IMR-90 (cell line): ENCODE results near the gene LRCOL1. TPM values are rescaled to one million over a fixed set of nuclear protein-coding genes. Genes with fewer than 3 reads are reported as not detected.

Experiments
- ATAC-seq: fragments of 200-7000 bp; cut with Tn5 transposase; 2 replicates; pipeline ENCODE4 v1.9.1; 2020; ENCODE audit warnings: low read depth, mild to moderate bottlenecking, moderate library complexity
- BruUV-seq: library from RNA; stranded (reverse); fragments of 400-500 nt; replicated peaks from 2 replicates; lab custom pipeline; 2021; lab: Mats Ljungman, UMichigan
- CTCF ChIA-PET: fragments of 300-600 bp; formaldehyde crosslinking; extraction: SDS; loops from one replicate; lab custom pipeline; 2021; ENCODE audit warnings: antibody characterized with exemption; lab: Yijun Ruan, JAX
- POLR2A ChIA-PET: fragments of 300-600 bp; sonication (Branson Sonifier 250); formaldehyde crosslinking; loops from one replicate; lab custom pipeline; 2022; ENCODE audit warnings: antibody characterized with exemption; ENCODE audit not compliant: unreplicated experiment; lab: Charles Lee
- DNase-seq: peaks from one replicate; pipeline ENCODE4 v3.0.0; 2013
- H2AFZ ChIP-seq: replicated peaks from 2 replicates; pipeline ENCODE3; 2013; ENCODE audit warnings: low read length, mild to moderate bottlenecking; ENCODE audit not compliant: poor library complexity
- H2AK5ac ChIP-seq: 2 replicates; pipeline ENCODE4 v1.6.1; 2013; ENCODE audit warnings: low read depth, low read length, inconsistent platforms
- H2AK9ac ChIP-seq: replicated peaks from 2 replicates; pipeline ENCODE3; 2013; ENCODE audit warnings: mild to moderate bottlenecking, low read depth, low read length, moderate library complexity; ENCODE audit not compliant: poor library complexity
- H2BK120ac ChIP-seq: 2 replicates; pipeline ENCODE4 v1.6.1; 2013; ENCODE audit warnings: low read depth, low read length, inconsistent platforms
- H2BK15ac ChIP-seq: 3 replicates; pipeline ENCODE4 v1.6.1; 2013; ENCODE audit warnings: low read depth, low read length, inconsistent platforms
- H2BK20ac ChIP-seq: 2 replicates; pipeline ENCODE4 v1.6.1; 2013; ENCODE audit warnings: low read depth, mild to moderate bottlenecking, inconsistent platforms, low read length, moderate library complexity
- H2BK5ac ChIP-seq: 2 replicates; pipeline ENCODE4 v1.6.1; 2013; ENCODE audit warnings: mild to moderate bottlenecking, low read depth, low read length, inconsistent platforms; ENCODE audit not compliant: poor library complexity, severe bottlenecking
- H3K14ac ChIP-seq: replicated peaks from 2 replicates; pipeline ENCODE4 v1.6.1; 2013; ENCODE audit warnings: low read depth, low read length, inconsistent platforms
- H3K18ac ChIP-seq: 2 replicates; pipeline ENCODE4 v1.6.1; 2013; ENCODE audit warnings: low read depth, low read length, control low read depth
- H3K23ac ChIP-seq: 2 replicates; pipeline ENCODE4 v1.6.1; 2013; ENCODE audit warnings: low read depth, low read length, inconsistent platforms
- H3K27ac ChIP-seq: 2 replicates; pipeline ENCODE4 v1.5.1; 2013; ENCODE audit warnings: mild to moderate bottlenecking, control low read depth, low read length; ENCODE audit not compliant: insufficient read depth
- H3K27me3 ChIP-seq: 2 replicates; pipeline ENCODE4 v1.6.1; 2013; ENCODE audit warnings: low read length; ENCODE audit not compliant: control insufficient read depth, insufficient read depth
- H3K36me3 ChIP-seq: 2 replicates; pipeline ENCODE4 v1.6.1; 2013; ENCODE audit warnings: low read length, mixed read lengths; ENCODE audit not compliant: control insufficient read depth, insufficient read depth
- H3K4ac ChIP-seq: 2 replicates; pipeline ENCODE4 v1.6.1; 2013; ENCODE audit warnings: low read depth, low read length, inconsistent platforms
- H3K4me1 ChIP-seq: 2 replicates; pipeline ENCODE4 v1.6.1; 2013; ENCODE audit warnings: low read length, mixed read lengths; ENCODE audit not compliant: control insufficient read depth, insufficient read depth
- H3K4me2 ChIP-seq: 2 replicates; pipeline ENCODE4 v1.6.1; 2013; ENCODE audit warnings: low read depth, mild to moderate bottlenecking, control low read depth, low read length, moderate library complexity
- H3K4me3 ChIP-seq: 2 replicates; pipeline ENCODE4 v1.5.1; 2013; ENCODE audit warnings: low read depth, mild to moderate bottlenecking, control low read depth, low read length, moderate library complexity; ENCODE audit not compliant: insufficient read depth
- H3K56ac ChIP-seq: 2 replicates; pipeline ENCODE4 v1.6.1; 2013; ENCODE audit warnings: low read length, inconsistent platforms; ENCODE audit not compliant: insufficient read depth; ENCODE audit errors: extremely low read depth
- H3K79me1 ChIP-seq, 2 experiments: 2 replicates each; pipeline ENCODE4 v1.6.1; 2013; ENCODE audit warnings: low read length in 2 of 2, inconsistent platforms in 1 of 2, low read depth in 1 of 2
- H3K9ac ChIP-seq: 2 replicates; pipeline ENCODE4 v1.6.1; 2013; ENCODE audit warnings: low read depth, low read length, control low read depth
- H3K9me1 ChIP-seq: 2 replicates; pipeline ENCODE4 v1.6.1; 2013; ENCODE audit warnings: low read length, inconsistent platforms; ENCODE audit not compliant: insufficient read depth
- H3K9me3 ChIP-seq: 2 replicates; pipeline ENCODE4 v1.6.1; 2013; ENCODE audit warnings: low read length; ENCODE audit not compliant: control insufficient read depth, insufficient read depth
- H4K20me1 ChIP-seq: 2 replicates; pipeline ENCODE4 v1.6.1; 2013; ENCODE audit warnings: low read length, inconsistent platforms; ENCODE audit not compliant: insufficient read depth
- H4K5ac ChIP-seq: 2 replicates; pipeline ENCODE4 v1.6.1; 2013; ENCODE audit warnings: mild to moderate bottlenecking, low read depth, low read length, control low read depth
- H4K8ac ChIP-seq, 2 experiments: 2 replicates each; pipeline ENCODE4 v1.6.1; 2013; ENCODE audit warnings: low read depth in 2 of 2, low read length in 2 of 2, control low read depth in 1 of 2, inconsistent platforms in 1 of 2
- H4K91ac ChIP-seq: 2 replicates; pipeline ENCODE4 v1.6.1; 2013; ENCODE audit warnings: low read depth, low read length, inconsistent platforms; ENCODE audit not compliant: insufficient read depth
- FOS ChIP-seq: fragments of 150-350 bp; IDR thresholded peaks from 2 replicates; pipeline ENCODE4 v1.6.1; 2016; ENCODE audit warnings: low read depth, low read length
- MAFK ChIP-seq: IDR thresholded peaks from 2 replicates; pipeline ENCODE4 v1.6.1; 2012; ENCODE audit warnings: low read depth, low read length, improper control_type of control experiment
- MAZ ChIP-seq: IDR thresholded peaks from 2 replicates; pipeline ENCODE4 v1.6.1; 2012; ENCODE audit warnings: low read depth, mild to moderate bottlenecking, low read length, improper control_type of control experiment, moderate library complexity, borderline replicate concordance
- NFE2L2 ChIP-seq: fragments of 150-350 bp; IDR thresholded peaks from 2 replicates; pipeline ENCODE4 v1.6.1; 2016; ENCODE audit warnings: low read depth, mild to moderate bottlenecking, low read length
- POLR2A ChIP-seq: IDR thresholded peaks from 2 replicates; pipeline ENCODE4 v1.6.1; 2012; ENCODE audit warnings: mild to moderate bottlenecking, low read depth, low read length
- RAD21 ChIP-seq: IDR thresholded peaks from 2 replicates; pipeline ENCODE4 v1.6.1; 2012; ENCODE audit warnings: low read length, improper control_type of control experiment
- SMC3 ChIP-seq: fragments of 150-350 bp; IDR thresholded peaks from 2 replicates; pipeline ENCODE4 v1.6.1; 2016; ENCODE audit warnings: low read depth, mild to moderate bottlenecking, antibody characterized with exemption, low read length, moderate library complexity
- WGBS, 2 experiments: methylation state at CpG; one replicate each; pipeline versions ENCODE4 v1.1.5 to v1.1.7; 2013; ENCODE audit warnings: missing lambda C conversion rate in 2 of 2; ENCODE audit not compliant: insufficient read length in 1 of 2; ENCODE audit errors: extremely low coverage in 2 of 2; 5-methylcytosine and 5-hydroxymethylcytosine counted together
- dilution Hi-C: fragments of 300-500 bp; cut with HindIII; formaldehyde crosslinking; loops from one replicate; pipeline ENCODE4 v1.14.3; 2018; ENCODE audit warnings: low sequenced_read_pairs; ENCODE audit not compliant: unreplicated experiment
- in situ Hi-C: fragments of 300-500 bp; cut with MboI; formaldehyde crosslinking; loops from 3 replicates; pipeline ENCODE4 v1.14.3; 2019; ENCODE audit warnings: low sequenced_read_pairs, inconsistent platforms, mixed read lengths
- intact Hi-C: fragments of 100-400 bp; cut with micrococcal nuclease; formaldehyde crosslinking; loops from 2 replicates; pipeline ENCODE4 v1.10.0; 2022
- polyA plus RNA-seq, 3 experiments: library from polyadenylated mRNA; depleted of rRNA; stranded (reverse); fragments of >200 nt; gene quantifications; 2 replicates each; pipeline ENCODE4 v1.2.3, GENCODE V29; 2012; ENCODE audit warnings: low replicate concordance in 1 of 3
- total RNA-seq: library from RNA; depleted of rRNA; stranded (reverse); fragments of >200 nt; gene quantifications from 2 replicates; pipeline ENCODE4 v1.2.3, GENCODE V29; 2012
- TF ChIP-seq, protein P1 (sequence below): fragments of 150-350 bp; IDR thresholded peaks from 2 replicates; pipeline ENCODE4 v1.6.1; 2016; ENCODE audit warnings: low read depth, mild to moderate bottlenecking, low read length, moderate library complexity, borderline replicate concordance
- TF ChIP-seq, protein P2 (sequence below): fragments of 150-350 bp; IDR thresholded peaks from 2 replicates; pipeline ENCODE4 v1.6.1; 2017; ENCODE audit warnings: mild to moderate bottlenecking, antibody characterized with exemption, low read length, low read depth

Gene LRCOL1
- total and polyA plus RNA-seq, 2 of the 4 experiments (the other 2 are of a cell fraction): 1.0 TPM; not detected in 1

DNA sequence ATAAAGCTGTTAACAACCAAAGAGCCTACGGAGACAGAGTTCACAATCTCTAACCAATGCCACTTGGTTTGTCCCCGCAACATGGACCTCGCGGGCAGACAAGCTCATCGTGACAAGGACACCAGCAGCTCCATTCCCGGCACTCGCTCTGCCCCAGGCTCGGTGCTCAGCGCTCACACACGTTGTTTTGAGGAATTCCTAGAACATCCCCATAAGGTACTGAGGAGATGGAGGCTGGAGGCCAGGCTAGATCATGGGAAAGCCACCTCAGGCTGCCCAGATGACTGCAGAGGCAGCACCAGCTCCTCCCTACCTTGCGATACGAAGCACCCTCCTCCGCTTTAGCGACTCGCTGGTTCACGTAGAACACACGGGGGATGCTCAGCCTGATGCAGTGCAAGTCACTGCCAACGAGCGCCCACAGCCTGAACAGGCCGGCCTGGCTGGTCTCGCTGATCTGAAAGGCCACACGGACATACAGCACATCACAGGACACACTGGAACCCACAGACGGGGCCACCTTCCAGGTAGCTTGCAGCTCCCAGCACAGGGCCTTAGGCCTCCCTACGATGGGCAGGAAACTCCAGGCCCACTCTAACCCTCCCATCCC lies 38.3 kb upstream of the LRCOL1 start:
- H3K9me1 ChIP-seq: no peaks in the 10 kb centered on the region
- H3K27me3 ChIP-seq: no peaks in the 10 kb centered on the region
- H2BK120ac ChIP-seq: no peak overlapping the region
- H3K9ac ChIP-seq: no peak overlapping the region
- H3K4ac ChIP-seq: no peak overlapping the region
- H4K5ac ChIP-seq: no peak overlapping the region
- no peaks in the 10 kb centered on the region for H3K9me3 ChIP-seq
- TF ChIP-seq, protein P1, sequence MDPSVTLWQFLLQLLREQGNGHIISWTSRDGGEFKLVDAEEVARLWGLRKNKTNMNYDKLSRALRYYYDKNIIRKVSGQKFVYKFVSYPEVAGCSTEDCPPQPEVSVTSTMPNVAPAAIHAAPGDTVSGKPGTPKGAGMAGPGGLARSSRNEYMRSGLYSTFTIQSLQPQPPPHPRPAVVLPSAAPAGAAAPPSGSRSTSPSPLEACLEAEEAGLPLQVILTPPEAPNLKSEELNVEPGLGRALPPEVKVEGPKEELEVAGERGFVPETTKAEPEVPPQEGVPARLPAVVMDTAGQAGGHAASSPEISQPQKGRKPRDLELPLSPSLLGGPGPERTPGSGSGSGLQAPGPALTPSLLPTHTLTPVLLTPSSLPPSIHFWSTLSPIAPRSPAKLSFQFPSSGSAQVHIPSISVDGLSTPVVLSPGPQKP: no peak
- TF ChIP-seq SMC3 (no peak), POLR2A (no peak), NFE2L2 (no peak), MAFK (no peak), RAD21 (no peak), FOS (no peak), MAZ (no peak)
- TF ChIP-seq, protein P2, sequence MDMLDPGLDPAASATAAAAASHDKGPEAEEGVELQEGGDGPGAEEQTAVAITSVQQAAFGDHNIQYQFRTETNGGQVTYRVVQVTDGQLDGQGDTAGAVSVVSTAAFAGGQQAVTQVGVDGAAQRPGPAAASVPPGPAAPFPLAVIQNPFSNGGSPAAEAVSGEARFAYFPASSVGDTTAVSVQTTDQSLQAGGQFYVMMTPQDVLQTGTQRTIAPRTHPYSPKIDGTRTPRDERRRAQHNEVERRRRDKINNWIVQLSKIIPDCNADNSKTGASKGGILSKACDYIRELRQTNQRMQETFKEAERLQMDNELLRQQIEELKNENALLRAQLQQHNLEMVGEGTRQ: no peak
- H3K4me3 ChIP-seq: no peak overlapping the region
- in situ Hi-C loops (no loop called here), dilution Hi-C loops (no loop called here), intact Hi-C loops (no loop called here)
- no peak overlapping the region for H3K27ac ChIP-seq
- H3K4me2 ChIP-seq: no peak overlapping the region
- no TSS peak for BruUV-seq
- no peak overlapping the region for H4K91ac ChIP-seq
- H3K56ac ChIP-seq: no peak overlapping the region
- H2AK9ac ChIP-seq: no peak overlapping the region
- H2BK15ac ChIP-seq: no peak overlapping the region
- H2AFZ ChIP-seq: no peak overlapping the region
- ATAC-seq (no peak), DNase-seq (no peak)
- CTCF ChIA-PET: no interaction called here
- H2AK5ac ChIP-seq: no peak overlapping the region
- 97% methylated on average over 17 of the region's 24 CpGs; no CpG with 5 or more reads in 1 of the 2 experiments for WGBS, 2 experiments
- no peak overlapping the region for H2BK20ac ChIP-seq
- no peaks in the 10 kb centered on the region; the same call in 1 of the 2 replicates for H4K20me1 ChIP-seq
- POLR2A ChIA-PET: no interaction called here
- H3K23ac ChIP-seq: no peak overlapping the region
- H3K14ac ChIP-seq: no peak overlapping the region
- H2BK5ac ChIP-seq: no peak overlapping the region
- no peaks in the 10 kb centered on the region for H3K4me1 ChIP-seq
- no peak overlapping the region for H4K8ac ChIP-seq
- peaks cover 27% of the 10 kb centered on the region for H3K36me3 ChIP-seq
- H3K79me1 ChIP-seq: no peaks in the 10 kb centered on the region
- no peak overlapping the region for H3K18ac ChIP-seq
